ENCODE data around the gene MSI2.

Gene MSI2

GRCh38 chr17:57560319-57560705 lies 304.0 kb downstream of the MSI2 start:
- Histone ChIP-seq H3K9ac (ENCODE audit: low read length) (peak overlapping the region; percentile 40; the same call in 1 of the 2 replicates), H2AFZ (ENCODE audit: low read length) (no peak overlapping the region), H3K4me3 (ENCODE audit: low read depth, low read length, poor library complexity, severe bottlenecking) (no peak overlapping the region), H3K9me2 (ENCODE audit: low read depth, low read length) (no peaks in the 10 kb centered on the region), H3F3A (ENCODE audit: insufficient read depth, low read length) (no peaks in the 10 kb centered on the region), H4K20me1 (ENCODE audit: insufficient read depth, low read length) (no peaks in the 10 kb centered on the region), H3K36me3 (ENCODE audit: insufficient read depth, low read length) (peaks cover 67% of the 10 kb centered on the region; the same call in 1 of the 2 replicates), H3K9me3 (ENCODE audit: low read length) (no peaks in the 10 kb centered on the region), H3K4me1 (ENCODE audit: insufficient read depth, low read length, severe bottlenecking) (peaks cover 67% of the 10 kb centered on the region), H3K27me3 (ENCODE audit: insufficient read depth, low read length) (no peaks in the 10 kb centered on the region), H3K4me2 (ENCODE audit: low read length) (peak overlapping the region; percentile 28; the same call in 1 of the 2 replicates), H3K27ac (ENCODE audit: low read depth, low read length, poor library complexity, severe bottlenecking) (peak overlapping the region; percentile 99), H3K79me2 (ENCODE audit: insufficient read depth, low read length) (peaks cover 9% of the 10 kb centered on the region; the same call in 1 of the 2 replicates)
- TF ChIP-seq, protein P1, sequence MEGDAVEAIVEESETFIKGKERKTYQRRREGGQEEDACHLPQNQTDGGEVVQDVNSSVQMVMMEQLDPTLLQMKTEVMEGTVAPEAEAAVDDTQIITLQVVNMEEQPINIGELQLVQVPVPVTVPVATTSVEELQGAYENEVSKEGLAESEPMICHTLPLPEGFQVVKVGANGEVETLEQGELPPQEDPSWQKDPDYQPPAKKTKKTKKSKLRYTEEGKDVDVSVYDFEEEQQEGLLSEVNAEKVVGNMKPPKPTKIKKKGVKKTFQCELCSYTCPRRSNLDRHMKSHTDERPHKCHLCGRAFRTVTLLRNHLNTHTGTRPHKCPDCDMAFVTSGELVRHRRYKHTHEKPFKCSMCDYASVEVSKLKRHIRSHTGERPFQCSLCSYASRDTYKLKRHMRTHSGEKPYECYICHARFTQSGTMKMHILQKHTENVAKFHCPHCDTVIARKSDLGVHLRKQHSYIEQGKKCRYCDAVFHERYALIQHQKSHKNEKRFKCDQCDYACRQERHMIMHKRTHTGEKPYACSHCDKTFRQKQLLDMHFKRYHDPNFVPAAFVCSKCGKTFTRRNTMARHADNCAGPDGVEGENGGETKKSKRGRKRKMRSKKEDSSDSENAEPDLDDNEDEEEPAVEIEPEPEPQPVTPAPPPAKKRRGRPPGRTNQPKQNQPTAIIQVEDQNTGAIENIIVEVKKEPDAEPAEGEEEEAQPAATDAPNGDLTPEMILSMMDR (IDR thresholded peaks at IDR 0.05; ENCODE audit: low read length): no peak
- TF ChIP-seq EZH2 (IDR thresholded peaks at IDR 0.05; ENCODE audit: borderline replicate concordance, low read length): no peak

DNA sequence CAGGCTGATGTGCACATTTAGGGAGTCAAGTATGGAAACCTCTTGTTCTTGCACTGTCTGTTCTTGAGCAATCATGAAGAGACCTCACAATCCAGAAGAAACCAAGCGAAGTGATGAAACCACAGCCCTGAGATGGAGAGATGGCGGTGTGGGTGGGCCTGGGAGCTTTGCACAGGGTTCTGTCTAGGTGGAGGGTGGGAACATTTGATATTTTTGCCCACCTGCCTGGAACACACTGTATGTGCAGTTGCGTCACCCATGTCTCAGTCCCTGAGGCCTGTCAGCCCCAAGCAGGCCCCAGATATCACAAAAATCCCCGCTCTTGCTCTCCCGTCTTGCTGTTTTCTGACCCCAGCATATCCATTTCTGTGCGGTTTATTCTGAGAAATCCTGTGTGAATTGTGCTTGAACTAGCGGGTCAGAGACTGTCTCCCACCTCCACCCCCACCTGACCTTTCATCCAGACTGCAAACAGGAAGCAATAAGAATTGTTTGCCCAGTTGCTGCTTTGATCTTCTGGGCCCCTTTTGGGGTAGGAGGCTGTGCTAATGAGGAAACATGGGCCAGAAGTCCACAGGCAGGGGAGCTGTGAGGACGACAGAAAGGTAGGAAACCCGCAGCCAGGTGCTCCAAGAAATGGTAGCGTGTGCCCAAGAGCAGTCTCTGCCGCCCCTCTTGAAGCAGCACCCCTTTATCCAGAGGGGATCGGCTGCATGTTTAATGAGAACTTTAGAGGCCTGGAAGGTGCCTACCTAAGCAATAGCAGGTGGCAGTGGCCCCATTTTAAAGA lies 304.9 kb downstream of the MSI2 start:
- Histone ChIP-seq H3K36me3 (ENCODE audit: insufficient read depth, low read length) (peaks cover 75% of the 10 kb centered on the region; the same call in 1 of the 2 replicates), H3K9ac (ENCODE audit: low read length) (peak overlapping the region; percentile 40; the same call in 1 of the 2 replicates), H3K4me1 (ENCODE audit: insufficient read depth, low read length, severe bottlenecking) (peaks cover 58% of the 10 kb centered on the region), H3K79me2 (ENCODE audit: insufficient read depth, low read length) (no peaks in the 10 kb centered on the region; the same call in 1 of the 2 replicates), H3K9me3 (ENCODE audit: low read length) (no peaks in the 10 kb centered on the region), H3K9me2 (ENCODE audit: low read depth, low read length) (no peaks in the 10 kb centered on the region), H3F3A (ENCODE audit: insufficient read depth, low read length) (no peaks in the 10 kb centered on the region), H3K27ac (ENCODE audit: low read depth, low read length, poor library complexity, severe bottlenecking) (peak overlapping the region; percentile 99), H3K27me3 (ENCODE audit: insufficient read depth, low read length) (no peaks in the 10 kb centered on the region), H3K4me3 (ENCODE audit: low read depth, low read length, poor library complexity, severe bottlenecking) (no peak overlapping the region), H4K20me1 (ENCODE audit: insufficient read depth, low read length) (no peaks in the 10 kb centered on the region), H2AFZ (ENCODE audit: low read length) (no peak overlapping the region), H3K4me2 (ENCODE audit: low read length) (peak overlapping the region; percentile 28; the same call in 1 of the 2 replicates)
- TF ChIP-seq, protein P1 (IDR thresholded peaks at IDR 0.05; ENCODE audit: low read length): no peak
- TF ChIP-seq EZH2 (IDR thresholded peaks at IDR 0.05; ENCODE audit: borderline replicate concordance, low read length): no peak

DNA sequence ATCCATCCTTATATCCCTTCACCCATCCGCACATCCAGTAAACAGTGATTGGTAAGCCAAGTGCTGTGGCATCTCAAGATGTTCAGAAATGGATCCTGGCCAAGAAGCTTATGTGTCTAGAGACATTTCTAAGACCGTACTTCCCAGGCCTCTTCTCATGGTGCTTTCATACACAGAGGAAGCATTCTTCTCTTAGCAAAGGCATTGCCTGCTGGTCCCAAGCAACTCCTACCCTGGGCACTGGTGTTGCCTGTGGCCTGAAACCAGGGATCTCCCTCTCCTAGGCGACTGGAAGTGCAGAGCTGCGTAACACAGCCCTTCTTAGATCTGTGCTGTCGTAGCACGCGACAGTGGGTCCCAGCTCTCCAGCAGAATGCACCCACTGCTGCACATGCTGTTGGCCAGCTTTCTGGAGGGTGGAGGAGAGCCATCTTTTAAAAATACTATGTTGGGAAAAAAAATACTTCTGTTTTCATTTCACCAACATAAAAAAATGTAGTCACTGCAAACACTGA lies 305.9 kb downstream of the MSI2 start:
- peak overlapping the region; percentile 99 for H3K27ac ChIP-seq (ENCODE audit: low read depth, low read length, poor library complexity, severe bottlenecking)
- no peak overlapping the region for H3K4me3 ChIP-seq (ENCODE audit: low read depth, low read length, poor library complexity, severe bottlenecking)
- peaks cover 48% of the 10 kb centered on the region for H3K4me1 ChIP-seq (ENCODE audit: insufficient read depth, low read length, severe bottlenecking)
- no peak overlapping the region for H2AFZ ChIP-seq (ENCODE audit: low read length)
- H3K27me3 ChIP-seq (ENCODE audit: insufficient read depth, low read length): no peaks in the 10 kb centered on the region
- no peak overlapping the region for H3K4me2 ChIP-seq (ENCODE audit: low read length)
- H3K9me2 ChIP-seq (ENCODE audit: low read depth, low read length): no peaks in the 10 kb centered on the region
- H3F3A ChIP-seq (ENCODE audit: insufficient read depth, low read length): no peaks in the 10 kb centered on the region
- H3K36me3 ChIP-seq (ENCODE audit: insufficient read depth, low read length): peaks cover 80% of the 10 kb centered on the region; the same call in 1 of the 2 replicates
- H3K9ac ChIP-seq (ENCODE audit: low read length): no peak overlapping the region
- TF ChIP-seq, protein P1 (IDR thresholded peaks at IDR 0.05; ENCODE audit: low read length): no peak
- TF ChIP-seq EZH2 (IDR thresholded peaks at IDR 0.05; ENCODE audit: borderline replicate concordance, low read length): no peak
- no peaks in the 10 kb centered on the region; the same call in 1 of the 2 replicates for H3K79me2 ChIP-seq (ENCODE audit: insufficient read depth, low read length)
- H3K9me3 ChIP-seq (ENCODE audit: low read length): no peaks in the 10 kb centered on the region
- no peaks in the 10 kb centered on the region for H4K20me1 ChIP-seq (ENCODE audit: insufficient read depth, low read length)
